ENCODE results near the gene RBM33. TPM values are rescaled to one million over a fixed set of nuclear protein-coding genes. Genes with fewer than 3 reads are reported as not detected.

RBM33 gene
- total RNA-seq, 1 donor from 2014 or later = 78.8 TPM

- intact Hi-C loops (cut with micrococcal nuclease) = no loop called here
These were observed 18.9 kb upstream of the RBM33 start for GRCh38 chr7:155625557-155625956.

GRCh38 chr7:155629171-155629570 lies 15.3 kb upstream of the RBM33 start:
- intact Hi-C loops (cut with micrococcal nuclease) = no loop called here

GRCh38 chr7:155631155-155631554 lies 13.3 kb upstream of the RBM33 start:
- intact Hi-C loops (cut with micrococcal nuclease) = no loop called here

GRCh38 chr7:155635817-155636216 lies 8.6 kb upstream of the RBM33 start:
- intact Hi-C loops (cut with micrococcal nuclease) = no loop called here

GRCh38 chr7:155637155-155637554 lies 7.3 kb upstream of the RBM33 start:
- intact Hi-C loops (cut with micrococcal nuclease) = no loop called here

GRCh38 chr7:155638366-155638765 lies 6.1 kb upstream of the RBM33 start:
- intact Hi-C loops (cut with micrococcal nuclease) = no loop called here

DNA sequence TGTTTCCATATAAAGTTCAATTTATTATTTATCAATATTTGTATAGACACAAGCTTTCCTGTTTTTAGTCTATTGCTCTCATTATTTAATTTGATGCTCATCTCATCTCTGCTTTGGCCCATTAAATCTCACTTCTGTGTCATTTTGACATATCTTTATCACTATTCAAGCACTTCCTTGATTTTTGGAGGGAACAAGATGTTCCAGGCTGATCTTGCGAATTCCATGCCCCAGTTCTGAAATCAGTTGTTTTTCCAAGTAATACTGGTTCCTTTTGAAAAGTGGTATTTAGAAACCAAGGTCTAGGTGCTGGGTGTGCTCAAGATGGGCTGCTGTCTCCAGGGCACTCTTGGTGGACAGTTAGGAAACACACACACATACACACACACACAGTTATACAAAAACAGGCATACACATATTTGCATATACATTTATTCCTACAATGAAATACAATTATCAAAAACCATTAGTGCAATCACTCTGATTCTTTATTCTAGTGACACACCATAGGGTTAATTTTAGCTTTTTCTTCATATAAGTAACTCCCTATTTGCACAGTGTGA lies 4.4 kb upstream of the RBM33 start:
- intact Hi-C loops (cut with micrococcal nuclease) = loop anchor here (5.0 to 10.0 kb wide), 3 partner anchors 42 to 1697 kb away; partner anchors contain the start of gene DNAJB6

DNA sequence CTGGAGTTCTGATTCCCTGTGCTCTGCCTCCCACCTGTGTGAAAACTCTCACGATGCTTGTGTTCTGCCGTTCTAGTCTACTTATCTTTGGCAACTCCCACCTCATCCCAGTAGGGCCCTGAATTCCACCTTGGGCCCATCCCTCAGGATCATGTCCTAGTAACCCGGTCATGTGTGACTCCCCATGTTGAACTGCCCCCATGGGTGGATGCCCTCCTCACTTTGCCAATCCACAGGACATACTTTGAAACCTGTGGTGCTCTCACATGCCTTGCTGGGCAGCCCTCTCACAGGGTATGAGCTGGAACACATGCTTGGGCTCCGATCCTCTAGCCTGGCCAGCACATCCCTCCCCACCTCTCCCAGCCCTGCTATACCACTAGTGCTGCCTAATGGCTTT lies 3.8 kb upstream of the RBM33 start:
- intact Hi-C loops (cut with micrococcal nuclease) = loop anchor here (5.0 to 10.0 kb wide), 3 partner anchors 42 to 1697 kb away; partner anchors contain the start of gene DNAJB6

DNA sequence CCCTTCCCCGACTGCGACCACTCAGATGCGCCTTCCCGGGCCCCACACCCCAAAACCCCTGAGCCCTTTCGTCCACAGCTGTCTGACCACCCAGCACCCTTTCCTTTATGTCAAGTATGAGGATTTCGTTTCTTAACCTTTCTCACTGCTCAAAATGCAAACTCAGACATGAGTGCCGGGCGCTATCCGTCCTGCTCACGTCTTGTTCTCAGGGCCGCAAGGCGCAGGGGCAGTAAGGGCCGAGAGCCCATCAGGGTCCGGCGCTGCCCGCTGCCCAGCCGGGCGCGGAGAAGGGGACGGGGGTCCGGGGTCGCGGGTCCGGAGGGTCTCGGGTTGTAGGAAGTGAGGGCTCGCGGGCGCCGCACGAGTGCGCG lies 670 bp upstream of the RBM33 start:
- intact Hi-C loops (cut with micrococcal nuclease) = loop anchor here (1.0 to 10.0 kb wide), 15 partner anchors 13 to 1694 kb away; partner anchors contain the start of genes DNAJB6, INSIG1, LMBR1 and RNF32

- intact Hi-C loops (cut with micrococcal nuclease) = loop anchor here (1.0 to 10.0 kb wide), 16 partner anchors 11 to 1692 kb away; partner anchors contain the start of genes DNAJB6, INSIG1, LMBR1 and RNF32
These were observed 579 bp downstream of the RBM33 start for GRCh38 chr7:155644971-155645509.

- intact Hi-C loops (cut with micrococcal nuclease) = loop anchor here (1.0 to 10.0 kb wide), 4 partner anchors 15 to 1493 kb away; partner anchors contain the start of gene UBE3C
These were observed 1.2 kb downstream of the RBM33 start for GRCh38 chr7:155645662-155646061.

DNA sequence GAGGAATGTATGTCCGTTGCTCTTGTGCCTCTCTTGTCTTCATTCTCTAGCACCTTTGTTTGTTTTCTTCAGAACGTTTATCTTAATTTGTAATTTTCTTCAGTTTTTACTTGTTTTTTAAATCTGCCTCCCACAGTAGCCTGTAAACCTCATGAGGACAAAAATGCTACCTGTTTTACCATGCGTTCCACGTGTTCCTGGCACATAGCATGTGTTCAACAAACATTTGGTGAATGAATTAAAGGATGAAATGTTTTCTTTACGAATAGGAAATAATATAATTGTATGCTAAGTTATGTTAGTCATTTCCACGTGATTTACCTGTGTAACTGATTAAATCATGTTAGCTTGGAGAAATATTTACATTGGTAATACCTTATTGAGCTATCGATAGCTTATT lies 2.2 kb downstream of the RBM33 start:
- intact Hi-C loops (cut with micrococcal nuclease) = loop anchor here (10.0 kb wide), 1 partner anchor 968 kb away; no protein-coding TSS in a partner anchor

DNA sequence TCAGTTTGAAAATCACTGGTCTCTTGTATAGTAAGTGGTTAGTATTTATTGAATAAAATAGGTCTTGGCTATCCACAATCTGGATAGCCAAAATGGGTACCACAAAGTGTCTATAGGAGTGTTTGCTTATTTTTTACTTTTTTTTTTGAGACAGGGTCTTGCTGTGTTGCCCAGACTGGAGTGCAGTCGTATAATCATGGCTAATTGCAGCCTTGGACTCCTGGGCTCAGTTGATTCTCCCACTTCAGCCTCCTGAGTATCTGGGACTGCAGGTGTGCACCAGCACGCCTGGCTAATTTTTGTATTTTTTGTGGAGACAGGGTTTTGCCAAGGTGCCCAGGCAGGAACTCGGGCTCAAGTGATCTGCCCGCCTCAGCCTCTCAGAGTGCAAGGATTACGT lies 2.8 kb downstream of the RBM33 start:
- intact Hi-C loops (cut with micrococcal nuclease) = loop anchor here (10.0 kb wide), 1 partner anchor 967 kb away; no protein-coding TSS in a partner anchor

- intact Hi-C loops (cut with micrococcal nuclease) = loop anchor here (10.0 kb wide), 1 partner anchor 967 kb away; no protein-coding TSS in a partner anchor
These were observed 3.3 kb downstream of the RBM33 start for GRCh38 chr7:155647734-155648133.

DNA sequence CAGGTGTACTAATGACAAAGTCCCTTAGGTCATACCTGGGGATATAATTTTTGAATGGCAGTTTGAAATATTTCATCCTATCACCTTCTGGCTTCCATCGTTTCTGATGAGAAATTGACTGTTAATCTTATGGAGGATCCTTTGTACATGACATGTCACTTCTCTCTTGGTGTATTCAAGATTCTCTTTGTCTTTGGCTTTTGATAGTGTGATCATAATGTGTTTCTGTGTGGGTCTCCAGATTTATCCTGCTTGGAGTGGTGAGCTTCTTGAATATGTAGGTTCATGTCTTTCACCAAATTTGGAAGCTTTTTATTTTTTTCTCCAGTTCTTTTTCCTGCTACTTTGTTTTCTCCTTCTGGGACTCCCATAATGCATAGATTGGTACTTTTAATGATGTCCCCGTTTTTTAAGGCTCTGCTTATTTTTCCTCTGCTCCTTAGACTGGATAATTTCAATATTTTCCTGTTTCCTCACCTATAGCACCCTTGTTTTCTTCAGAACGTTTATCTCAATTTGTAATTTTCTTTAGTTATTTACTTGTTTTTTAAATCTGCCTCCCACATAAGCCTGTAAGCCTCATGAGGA lies 4.4 kb downstream of the RBM33 start:
- intact Hi-C loops (cut with micrococcal nuclease) = loop anchor here (10.0 kb wide), 1 partner anchor 966 kb away; no protein-coding TSS in a partner anchor

GRCh38 chr7:155649588-155649987 lies 5.1 kb downstream of the RBM33 start:
- intact Hi-C loops (cut with micrococcal nuclease) = loop anchor here (10.0 kb wide), 1 partner anchor 965 kb away; no protein-coding TSS in a partner anchor

GRCh38 chr7:155652156-155653114 lies 8.0 kb downstream of the RBM33 start:
- intact Hi-C loops (cut with micrococcal nuclease) = no loop called here

DNA sequence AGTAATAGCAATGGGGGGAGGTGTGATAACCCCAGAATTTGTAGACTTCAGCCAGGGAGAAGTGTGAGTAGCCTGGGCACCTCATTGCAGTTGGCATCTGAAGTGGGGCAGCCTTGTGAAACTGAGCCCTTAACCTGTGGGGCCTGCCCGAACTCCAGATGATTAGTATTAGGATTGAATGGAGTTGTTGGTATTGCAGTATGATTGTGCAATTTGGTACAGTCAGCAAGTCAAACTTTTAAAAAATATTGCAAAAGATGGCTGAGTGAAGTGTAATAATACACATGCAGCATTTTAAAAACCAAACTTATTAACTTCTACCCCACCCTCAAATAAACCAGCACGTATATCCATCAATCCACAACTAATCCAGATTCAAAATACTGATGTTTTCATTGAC lies 9.3 kb downstream of the RBM33 start:
- intact Hi-C loops (cut with micrococcal nuclease) = no loop called here

DNA sequence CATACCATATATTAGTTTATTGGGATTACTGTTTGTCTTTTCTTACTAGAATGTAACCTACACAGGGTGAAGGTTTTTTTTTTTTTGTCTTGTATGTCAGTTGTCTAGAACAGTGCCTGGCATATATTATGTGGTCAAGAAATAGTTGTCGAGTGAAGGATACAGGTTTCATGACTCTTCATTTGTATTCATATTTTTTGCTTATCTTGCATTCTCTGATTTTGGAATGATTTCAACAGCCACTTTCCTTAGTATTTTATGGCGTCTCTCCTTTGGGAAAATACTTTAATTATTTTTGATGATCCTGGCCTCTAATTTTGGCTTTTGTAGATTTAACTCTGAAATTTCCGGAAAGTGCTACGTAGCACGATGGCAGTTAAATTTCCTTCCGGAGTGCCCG lies 12.4 kb downstream of the RBM33 start:
- intact Hi-C loops (cut with micrococcal nuclease) = loop anchor here (1.0 kb wide), 1 partner anchor 13 kb away; the partner anchor contains the start of gene RBM33

- intact Hi-C loops (cut with micrococcal nuclease) = loop anchor here (1.0 kb wide), 1 partner anchor 15 kb away; no protein-coding TSS in a partner anchor
These were observed 15.7 kb downstream of the RBM33 start for GRCh38 chr7:155660059-155660757.
